CD4-positive, alpha-beta T cell treated with Interleukin-4 for 1 hour (primary cell): ENCODE data around the gene AFAP1L1.
A peak's percentile ranks its signal among the peaks of the same experiment; 100 is the strongest.

ENCODE experiments used
- DNase-seq, 2 donors: peaks; one replicate each; pipeline ENCODE4 v3.0.0-alpha.2; 2020 to 2022

AFAP1L1 gene

DNA sequence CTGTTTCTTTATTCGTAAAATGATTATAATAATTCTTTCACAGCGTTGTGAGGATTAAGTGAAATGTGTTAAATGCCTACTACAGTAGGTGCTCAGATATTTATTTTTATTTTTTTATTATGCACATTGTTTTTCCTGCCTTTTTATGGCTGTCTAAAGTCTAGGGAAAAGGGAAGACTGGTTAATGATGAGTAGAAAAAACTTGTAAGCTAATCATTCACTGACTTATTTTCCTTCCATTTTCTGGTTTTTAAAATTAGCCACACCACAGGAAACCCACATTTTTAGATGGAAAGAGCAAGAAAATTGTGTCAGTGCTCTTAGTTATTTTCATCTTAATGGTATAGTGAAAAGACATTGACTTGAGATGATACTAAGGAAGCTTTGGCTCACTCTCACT, 82.3 kb downstream of the AFAP1L1 start:
- no peak for DNase-seq

DNA sequence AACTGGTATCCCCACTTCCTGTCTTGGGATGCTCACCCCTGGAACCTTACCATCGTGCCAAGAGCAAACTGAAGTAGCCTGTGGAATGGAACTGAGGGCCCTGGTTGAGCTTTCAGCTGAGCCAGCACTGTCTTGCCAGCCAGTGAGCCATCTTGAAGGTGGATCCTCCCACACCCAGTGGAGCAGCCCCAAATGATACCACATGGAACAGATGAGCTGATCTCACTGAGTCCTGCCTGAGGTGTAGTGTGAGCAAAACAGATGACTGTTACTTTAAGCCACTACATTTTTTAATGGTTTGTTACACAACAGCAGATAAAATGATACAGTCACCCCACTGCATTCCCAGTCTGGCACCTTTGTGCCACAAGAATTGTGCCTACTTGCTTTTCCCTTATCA, 84.0 kb downstream of the AFAP1L1 start:
- no peak for DNase-seq

DNA sequence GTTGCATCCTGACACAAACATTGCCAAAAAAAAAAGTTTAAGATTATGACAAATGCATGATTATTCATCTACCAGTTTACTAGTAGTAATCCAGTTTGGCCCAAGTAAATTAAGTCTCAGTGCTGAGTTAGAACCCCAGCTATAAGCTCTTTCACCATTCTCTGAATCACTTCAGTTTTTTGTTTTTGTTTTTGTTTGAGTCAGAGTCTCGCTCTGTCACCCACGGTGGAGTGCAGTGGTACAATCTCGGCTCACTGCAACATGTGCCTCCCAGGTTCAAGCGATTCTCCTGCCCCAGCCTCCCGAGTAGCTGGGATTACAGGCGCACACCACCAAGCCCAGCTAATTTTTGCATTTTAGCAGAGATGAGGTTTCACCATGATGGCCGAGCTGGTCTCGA, 84.7 kb downstream of the AFAP1L1 start:
- no peak for DNase-seq

DNA sequence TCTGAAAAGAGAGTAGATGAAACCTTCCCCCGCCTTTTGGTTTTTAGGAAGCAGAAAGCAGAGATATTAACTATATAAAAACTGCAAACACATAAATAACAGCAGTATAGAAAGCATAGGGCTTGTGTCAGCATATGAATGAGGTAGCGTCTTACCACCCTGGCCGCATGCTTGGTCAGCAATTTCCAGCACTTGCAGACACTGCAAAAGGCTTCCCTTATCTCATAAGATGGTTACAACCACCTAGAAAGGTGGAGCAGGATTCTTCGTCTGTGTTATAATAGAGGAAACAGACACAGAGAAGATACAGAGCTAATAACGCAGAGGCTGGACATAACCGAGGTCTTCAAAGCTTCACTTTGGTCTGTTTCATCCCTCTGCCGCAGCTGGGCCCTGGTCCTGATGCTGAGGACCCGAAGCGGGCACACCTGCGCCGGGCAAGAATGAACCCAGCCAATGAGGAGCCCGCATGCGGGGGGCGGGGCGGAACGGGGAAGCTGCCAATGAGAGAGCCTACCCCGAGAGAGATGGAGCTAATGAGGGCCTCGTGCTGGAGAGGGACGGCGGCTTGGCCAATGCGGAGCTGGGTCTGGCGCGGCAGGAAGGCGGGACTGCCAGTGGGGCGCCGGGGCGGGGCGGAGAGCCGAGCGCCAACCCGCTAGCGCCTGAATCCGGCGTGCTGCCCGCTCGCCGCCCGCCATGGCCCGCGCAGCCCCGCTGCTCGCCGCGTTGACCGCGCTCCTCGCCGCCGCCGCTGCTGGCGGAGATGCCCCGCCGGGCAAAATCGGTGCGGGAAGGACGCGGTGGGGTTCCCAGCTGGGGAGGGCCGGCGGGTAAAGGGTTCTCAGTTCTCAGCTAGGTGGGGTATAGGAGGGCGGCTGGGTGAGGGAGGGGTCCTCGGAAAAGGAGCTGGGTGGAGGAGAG, 86.0 kb downstream of the AFAP1L1 start, which contains the start of gene PCYOX1L:
Gene PCYOX1L (plus strand): TSS at position 677 of the 924 bp plus-strand sequence. CDS start 23 bp downstream, at position 700.
- peak; percentile 93 to 97 for DNase-seq

DNA sequence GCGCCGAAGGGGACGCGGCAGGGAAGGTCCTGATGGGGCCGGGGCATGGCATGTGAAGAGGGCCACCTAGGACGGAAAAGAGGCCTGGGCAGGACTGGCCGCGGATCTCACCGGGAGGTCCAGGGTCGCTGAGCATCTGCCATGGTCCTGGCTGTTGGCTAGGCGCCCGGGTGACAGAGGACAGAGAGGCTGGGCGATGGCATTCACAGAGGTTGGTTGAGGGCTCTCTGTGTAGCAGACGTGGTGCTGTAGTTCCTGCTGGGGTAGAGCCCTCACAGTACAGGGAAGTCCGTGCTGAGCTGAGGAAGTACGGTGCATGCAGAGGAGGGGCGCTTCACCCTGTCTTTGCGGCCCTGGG, 86.6 kb downstream of the AFAP1L1 start:
- peak; percentile 30 to 35 for DNase-seq

DNA sequence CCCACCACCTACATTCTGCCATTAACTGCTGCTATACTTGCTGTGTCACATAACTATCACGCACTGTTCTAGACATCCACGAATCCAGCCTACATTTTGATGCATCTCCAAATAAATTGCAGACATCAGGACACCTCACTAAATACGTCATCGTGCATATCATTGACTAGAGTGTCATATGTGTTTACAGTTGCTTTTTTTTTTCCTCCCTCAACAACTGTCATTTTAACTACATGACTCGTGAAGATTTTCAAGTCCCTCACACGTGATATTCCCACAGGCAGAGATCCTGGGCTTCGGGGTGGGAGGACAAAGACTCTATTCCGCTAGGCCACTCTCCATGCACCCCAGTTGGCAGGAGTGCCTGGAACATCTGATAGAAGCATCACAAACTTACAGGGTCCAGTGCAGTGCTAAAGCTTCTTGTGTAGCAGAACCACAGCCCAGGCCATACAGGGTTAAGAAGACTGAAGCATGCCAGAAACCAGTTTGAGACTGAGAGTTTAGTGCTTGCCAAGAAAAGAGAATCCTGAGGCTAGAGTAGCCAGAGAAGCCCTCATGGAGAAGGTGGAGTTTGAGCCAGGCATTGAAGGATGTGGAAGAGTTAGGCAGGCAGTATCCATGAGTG, 87.3 kb downstream of the AFAP1L1 start:
- DNase-seq, result no peak

DNA sequence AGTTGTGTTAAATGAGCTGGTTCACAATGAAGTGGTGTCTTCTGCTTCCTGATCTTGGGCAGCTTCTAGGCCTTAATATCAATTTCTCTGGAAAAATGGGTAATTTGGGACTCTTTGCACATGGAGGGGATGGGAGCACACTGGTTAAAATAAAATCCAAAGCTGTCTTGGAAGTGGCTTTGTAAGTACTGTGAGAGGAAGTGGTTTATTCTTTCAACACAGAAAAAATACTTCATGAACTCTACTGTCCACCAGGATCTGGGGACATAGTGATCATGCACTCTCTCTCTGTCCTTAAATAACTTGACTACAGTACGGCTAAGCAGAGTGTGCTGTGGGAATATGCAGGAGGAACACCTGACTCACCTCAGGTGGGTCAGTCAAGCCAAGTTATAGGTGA, 88.6 kb downstream of the AFAP1L1 start:
- DNase-seq, result no peak

DNA sequence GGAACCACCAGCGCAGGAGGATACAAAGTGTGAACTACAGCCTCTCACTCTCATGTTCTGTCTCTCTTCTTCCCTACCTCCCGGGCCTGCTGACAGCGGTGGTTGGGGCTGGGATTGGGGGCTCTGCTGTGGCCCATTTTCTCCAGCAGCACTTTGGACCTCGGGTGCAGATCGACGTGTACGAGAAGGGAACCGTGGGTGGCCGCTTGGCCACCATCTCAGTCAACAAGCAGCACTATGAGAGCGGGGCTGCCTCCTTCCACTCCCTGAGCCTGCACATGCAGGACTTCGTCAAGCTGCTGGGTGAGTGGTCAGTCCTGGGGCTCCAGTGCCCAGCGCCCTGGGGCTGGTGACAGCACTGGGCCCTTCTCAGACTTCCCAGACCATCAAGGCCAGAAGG, 90.9 kb downstream of the AFAP1L1 start:
- no peak for DNase-seq

DNA sequence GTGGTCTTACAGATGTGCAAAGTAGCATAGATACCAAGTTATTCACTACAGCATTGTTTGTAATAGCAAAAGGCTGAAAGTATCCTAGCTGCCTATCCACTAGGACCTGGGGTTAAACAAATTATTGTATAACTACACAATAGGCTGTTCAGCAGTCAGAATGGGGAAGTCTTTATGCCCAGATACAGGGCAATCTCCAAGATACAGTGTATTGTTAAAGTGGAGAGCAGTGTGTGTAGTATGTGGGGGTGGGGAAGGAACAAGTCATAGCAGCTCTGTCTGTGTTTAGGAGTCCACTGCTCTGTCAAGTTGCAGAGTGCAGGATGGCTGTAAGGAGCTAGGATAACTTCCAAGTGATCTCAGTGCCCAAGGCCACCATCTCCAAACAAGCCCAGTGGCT, 91.7 kb downstream of the AFAP1L1 start:
- no peak for DNase-seq

DNA sequence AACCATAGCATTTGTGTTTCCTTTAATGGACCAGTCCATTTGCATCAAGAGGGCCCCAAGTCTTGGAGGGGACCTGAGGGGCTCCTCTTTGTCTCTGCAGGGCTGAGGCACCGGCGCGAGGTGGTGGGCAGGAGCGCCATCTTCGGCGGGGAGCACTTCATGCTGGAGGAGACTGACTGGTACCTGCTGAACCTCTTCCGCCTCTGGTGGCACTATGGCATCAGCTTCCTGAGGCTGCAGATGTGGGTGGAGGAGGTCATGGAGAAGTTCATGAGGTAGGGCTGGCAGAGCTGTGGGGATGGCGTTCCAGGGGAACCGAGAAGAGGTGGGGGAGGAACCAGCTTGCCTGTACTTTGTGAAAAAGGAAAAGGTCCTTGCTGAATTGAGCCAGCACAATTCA, 92.3 kb downstream of the AFAP1L1 start:
- no peak for DNase-seq

DNA sequence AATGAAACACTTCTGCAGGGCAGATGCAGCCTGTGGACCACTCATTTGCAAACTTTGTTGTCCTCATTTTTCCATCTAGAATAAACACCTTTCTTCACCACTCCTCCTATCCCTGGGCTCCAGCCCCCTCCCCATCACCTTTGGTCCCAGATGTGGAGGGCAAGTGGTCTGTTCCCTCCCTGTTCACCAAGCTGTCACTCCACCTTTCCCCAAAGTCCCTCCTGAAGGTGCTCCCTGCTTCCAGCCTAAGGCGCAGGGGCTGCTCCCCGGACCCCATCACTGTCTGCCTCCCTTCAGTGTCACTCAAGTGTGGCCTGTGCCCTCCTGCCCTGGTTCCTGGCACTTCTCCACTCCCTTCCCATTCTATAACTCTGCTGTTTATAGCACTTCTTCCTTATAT, 93.1 kb downstream of the AFAP1L1 start:
- no peak for DNase-seq

DNA sequence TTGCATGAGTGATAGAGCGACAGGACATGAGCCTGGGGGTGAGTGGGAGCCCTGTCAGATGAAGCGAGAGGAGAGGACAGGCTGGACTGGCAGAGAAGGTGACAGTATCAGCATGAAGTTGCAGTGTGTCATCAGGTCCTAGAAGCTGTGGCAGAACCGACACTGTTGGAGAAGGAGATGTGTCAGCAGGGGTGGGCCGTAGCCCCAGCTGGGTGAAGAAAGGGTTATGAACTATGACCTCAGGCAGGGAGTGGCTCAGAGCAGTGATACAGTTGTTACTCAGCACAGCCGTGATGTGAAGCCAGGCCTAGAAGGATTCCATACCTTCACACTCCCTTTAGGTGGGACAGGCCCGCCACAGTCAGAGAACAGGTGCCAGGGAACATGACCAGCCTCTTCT, 93.8 kb downstream of the AFAP1L1 start:
- no peak for DNase-seq

DNA sequence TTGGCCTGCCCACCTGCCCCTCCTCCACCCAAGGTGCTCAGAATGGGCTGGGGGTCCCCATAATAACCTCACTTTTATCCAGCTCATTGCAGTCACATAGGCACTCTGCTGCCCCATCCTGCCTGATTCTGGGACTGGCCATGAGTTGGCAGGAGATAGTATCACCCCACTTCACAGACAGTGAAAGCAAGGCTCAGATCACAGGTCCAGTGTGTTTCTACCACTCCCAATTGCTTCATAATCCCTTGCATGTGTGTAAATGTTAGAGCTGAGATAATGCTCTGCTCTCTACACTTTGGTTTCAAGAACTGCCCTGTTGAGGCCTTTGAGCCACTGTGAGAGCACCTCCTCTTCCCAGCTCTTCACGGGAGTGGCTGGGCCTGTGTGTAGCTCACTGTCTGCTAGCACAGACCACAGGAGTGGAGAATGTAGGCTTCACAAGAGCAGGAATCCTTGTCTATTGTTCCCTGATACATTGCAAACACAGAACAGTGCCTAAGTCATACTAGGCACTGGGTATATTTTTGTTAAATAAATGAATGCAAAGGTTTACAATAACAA, 94.6 kb downstream of the AFAP1L1 start:
- DNase-seq, result no peak

DNA sequence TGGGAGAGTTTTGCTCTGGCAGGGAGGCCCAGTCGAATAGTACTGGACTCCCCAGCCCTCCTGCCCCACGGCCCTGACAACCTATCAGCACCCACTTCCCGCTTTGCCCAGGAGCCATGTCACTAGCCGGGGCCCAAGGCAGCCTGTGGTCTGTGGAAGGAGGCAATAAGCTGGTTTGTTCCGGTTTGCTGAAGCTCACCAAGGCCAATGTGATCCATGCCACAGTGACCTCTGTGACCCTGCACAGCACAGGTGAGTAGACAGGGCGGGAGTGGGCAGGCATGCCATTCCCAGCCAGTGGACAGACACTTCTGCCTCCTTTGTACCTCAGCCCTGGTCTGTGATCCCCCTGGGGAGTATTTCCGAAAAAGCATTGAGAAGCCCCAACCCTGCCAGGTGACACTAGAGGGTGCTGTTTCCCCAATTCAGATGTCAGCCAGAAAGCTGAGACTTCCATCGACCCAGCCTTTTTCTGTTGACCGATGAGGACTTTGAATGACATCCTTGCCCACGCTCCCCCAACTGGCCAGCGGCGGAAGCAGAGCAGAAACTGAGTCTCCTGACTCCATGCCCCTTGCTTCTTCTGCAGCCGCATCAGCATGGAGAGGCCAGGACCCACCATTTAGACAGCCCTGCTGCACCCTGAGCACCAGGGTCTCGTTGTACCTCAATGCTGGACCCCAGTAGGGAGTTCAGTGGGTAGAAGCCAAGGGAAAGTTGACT, 95.8 kb downstream of the AFAP1L1 start:
- peak; percentile 50 to 67 for DNase-seq

DNA sequence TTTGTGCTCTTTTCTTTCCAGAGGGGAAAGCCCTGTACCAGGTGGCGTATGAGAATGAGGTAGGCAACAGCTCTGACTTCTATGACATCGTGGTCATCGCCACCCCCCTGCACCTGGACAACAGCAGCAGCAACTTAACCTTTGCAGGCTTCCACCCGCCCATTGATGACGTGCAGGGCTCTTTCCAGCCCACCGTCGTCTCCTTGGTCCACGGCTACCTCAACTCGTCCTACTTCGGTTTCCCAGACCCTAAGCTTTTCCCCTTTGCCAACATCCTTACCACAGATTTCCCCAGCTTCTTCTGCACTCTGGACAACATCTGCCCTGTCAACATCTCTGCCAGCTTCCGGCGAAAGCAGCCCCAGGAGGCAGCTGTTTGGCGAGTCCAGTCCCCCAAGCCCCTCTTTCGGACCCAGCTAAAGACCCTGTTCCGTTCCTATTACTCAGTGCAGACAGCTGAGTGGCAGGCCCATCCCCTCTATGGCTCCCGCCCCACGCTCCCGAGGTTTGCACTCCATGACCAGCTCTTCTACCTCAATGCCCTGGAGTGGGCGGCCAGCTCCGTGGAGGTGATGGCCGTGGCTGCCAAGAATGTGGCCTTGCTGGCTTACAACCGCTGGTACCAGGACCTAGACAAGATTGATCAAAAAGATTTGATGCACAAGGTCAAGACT, 96.5 kb downstream of the AFAP1L1 start:
- no peak for DNase-seq

DNA sequence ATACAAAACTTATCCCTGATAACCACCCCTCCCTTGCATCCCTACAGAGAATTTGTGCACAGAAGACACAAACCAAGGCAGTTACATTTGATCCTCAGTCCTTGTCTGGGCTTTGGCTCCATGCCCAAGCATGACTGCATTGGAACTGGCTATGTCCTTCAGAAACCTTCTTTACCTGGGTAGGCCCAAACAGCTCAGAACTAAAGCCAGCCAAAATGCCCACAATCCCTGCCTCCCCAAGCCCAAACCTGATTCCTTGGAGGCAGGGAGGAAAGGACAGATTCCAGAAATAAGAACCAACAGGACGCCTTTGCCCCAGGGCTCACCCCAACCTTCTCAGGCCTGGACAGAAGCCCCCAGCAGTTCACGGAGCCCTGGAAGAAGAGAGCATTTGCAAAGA, 99.2 kb downstream of the AFAP1L1 start:
- DNase-seq, result no peak

DNA sequence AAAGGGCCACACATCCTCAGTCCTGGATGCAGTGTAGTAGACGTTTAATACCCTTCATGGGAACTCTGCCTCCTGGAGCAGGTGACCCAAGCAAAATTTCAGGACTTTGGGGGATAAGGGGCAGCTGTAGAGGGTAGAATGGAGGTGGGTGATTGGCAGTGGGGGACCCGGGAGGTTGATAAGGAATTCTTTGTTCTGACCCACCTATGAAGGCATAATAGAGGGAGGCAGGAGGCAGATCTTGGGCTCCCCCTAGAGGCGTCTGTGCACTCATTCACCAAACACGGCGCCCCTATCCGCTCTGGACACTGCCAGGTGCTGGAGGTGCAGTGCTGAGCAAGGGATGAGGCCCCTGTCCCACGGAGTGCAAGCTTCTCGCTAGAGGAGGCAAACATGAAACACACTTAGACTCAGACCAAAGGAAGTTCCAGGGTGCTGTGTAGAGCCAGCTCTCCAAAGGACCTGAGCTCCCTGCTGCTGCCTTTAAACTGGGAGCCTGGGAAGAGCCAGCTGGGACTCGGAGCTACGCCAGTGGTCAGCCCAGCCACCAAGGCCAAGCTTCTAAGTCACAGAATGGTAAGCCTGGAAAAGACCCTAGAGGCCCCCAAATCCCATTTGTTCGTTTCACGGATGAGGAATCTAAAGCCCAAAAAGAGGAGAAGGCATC, 99.8 kb downstream of the AFAP1L1 start:
- DNase-seq, result peak; percentile 70 to 74

DNA sequence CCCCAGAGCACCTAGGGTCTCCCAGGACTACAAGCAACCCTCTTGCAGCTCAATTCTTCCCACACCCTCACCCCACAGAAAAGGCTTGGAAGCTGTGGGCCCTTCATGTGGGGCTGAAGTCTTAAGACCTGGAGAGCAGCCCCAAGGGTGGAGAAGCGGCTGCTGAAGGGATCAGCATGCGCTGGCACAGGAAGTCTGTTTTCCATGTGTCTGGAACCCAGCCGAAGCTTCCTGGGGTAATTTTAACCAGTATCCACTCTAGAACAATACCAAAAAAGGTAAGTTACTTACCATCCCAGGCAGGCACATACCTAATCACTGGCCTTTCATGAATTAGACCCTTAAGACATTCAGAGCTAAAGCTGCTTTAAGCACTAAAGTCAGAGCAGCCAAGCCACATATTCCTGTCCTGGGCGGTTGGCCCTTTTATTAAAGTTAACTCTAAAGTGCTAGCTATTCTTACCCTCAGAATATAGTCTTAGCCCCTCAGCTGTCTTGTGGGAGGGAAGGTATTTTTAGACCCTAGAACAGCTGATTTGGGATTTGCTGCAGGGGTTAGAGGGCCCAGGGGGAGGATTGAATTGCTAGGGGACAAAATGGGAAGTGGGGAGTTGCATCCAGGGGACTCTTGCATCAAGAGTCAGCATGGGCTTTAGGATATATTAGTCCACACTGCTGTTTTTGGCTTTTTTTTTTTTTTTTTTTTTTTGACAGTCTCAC, 100.6 kb downstream of the AFAP1L1 start:
- DNase-seq, result no peak

DNA sequence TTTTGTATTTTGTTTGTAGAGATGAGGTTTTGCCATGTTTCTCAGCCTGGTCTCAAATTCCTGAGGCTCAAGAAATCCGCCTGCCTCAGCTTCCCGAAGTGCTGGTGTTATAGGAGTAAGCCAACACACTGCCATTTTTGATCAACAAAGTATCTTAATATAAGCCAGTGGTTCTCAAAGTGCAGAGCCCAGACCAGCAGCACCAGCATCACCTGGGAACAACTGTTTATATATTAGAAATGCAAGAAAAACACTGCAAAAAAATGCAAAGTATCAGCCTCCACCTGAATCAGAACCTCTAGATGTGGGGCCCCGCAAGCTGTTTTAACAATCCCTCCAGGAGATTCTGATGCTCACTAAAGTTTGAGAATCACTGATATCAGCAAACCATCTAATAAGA, 101.3 kb downstream of the AFAP1L1 start:
- no peak for DNase-seq

DNA sequence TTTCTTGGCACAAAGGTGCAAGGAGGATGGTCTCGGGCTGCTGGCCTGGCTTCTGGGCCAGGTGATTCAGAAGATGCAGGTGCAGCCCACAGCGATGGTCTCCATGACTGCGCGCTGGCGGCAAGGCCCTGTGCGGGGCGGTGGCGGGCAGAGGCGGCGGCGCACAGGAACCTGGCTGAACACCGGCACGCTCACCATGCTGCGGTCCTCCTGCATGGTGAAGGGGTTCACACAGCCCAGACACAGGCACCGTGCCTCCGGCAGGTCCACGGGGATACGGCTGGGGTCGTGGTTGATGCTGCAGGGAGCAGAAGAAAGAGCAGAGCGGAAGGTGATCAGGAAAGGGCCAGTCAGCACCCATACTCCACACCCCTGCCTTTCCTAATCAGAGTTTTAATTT, 102.6 kb downstream of the AFAP1L1 start:
- DNase-seq, result no peak

DNA sequence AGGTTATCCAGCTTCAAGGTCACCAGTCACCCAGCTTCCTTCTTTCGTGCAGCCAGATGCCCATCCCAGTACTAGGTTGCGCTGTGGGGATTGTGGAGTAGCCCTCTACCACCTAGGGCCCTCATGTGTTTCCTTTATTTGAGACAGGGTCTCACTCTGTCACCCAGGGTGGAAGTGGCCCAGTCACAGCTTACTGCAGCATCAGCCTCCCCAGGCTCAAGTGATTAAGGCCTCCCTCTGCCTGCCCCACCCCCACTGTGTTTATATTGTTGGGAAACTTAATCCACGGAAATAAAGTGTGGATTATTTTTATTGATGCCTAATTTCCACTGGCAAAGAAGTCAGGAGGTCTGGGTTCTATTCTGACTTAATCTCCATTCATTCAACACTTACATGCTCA, 103.1 kb downstream of the AFAP1L1 start:
- no peak for DNase-seq

DNA sequence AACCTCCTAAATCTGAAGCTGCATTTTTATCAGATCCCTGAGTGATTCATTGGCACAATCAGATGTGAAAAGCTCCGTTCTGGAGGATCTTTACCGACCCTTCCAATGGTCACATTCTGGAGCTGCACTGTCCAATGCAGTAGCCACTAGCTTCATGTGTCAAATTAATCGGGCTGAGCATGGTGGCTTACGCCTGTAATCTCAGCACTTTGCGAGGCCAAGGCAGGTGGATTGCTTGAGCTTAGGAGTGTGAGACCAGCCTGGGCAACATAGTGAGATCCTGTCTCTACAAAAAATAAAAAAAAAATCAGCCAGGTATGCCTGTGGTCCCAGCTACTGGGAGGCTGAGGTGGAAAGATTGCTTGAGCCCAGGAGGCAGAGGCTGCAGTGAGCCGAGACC, 103.8 kb downstream of the AFAP1L1 start:
- no peak for DNase-seq
